HepG2 (cell line): ENCODE measurements around the gene PCDHB1. TPM values are rescaled to one million over a fixed set of nuclear protein-coding genes. Genes with fewer than 3 reads are reported as not detected.

Experiments used
- FOXK1 ChIP-seq: sonication (generic); formaldehyde crosslinking; IDR thresholded peaks from 2 replicates; pipeline ENCODE4 v1.4.0; 2020; ENCODE audit warnings: low read depth, missing genetic modification reagents, borderline replicate concordance
- GABPB1 ChIP-seq: IDR thresholded peaks from 2 replicates; pipeline ENCODE4 v1.6.1; 2016; ENCODE audit warnings: mild to moderate bottlenecking, missing genetic modification reagents, moderate library complexity, missing compliant biosample characterization
- HOXA5 ChIP-seq: sonication (generic); formaldehyde crosslinking; IDR thresholded peaks from 2 replicates; pipeline ENCODE4 v1.4.0; 2020; ENCODE audit warnings: missing genetic modification reagents
- KLF6 ChIP-seq: IDR thresholded peaks from 2 replicates; pipeline ENCODE4 v1.8.0; 2016; ENCODE audit warnings: missing biosample characterization, missing genetic modification reagents
- PAX8 ChIP-seq: sonication (generic); formaldehyde crosslinking; IDR thresholded peaks from 2 replicates; pipeline ENCODE4 v1.8.0; 2022; ENCODE audit warnings: mild to moderate bottlenecking, missing genetic modification reagents, borderline replicate concordance
- POGZ ChIP-seq: sonication (generic); formaldehyde crosslinking; IDR thresholded peaks from 2 replicates; pipeline ENCODE4 v1.4.0; 2020; ENCODE audit warnings: mild to moderate bottlenecking, missing genetic modification reagents
- RXRA ChIP-seq: sonication (generic); formaldehyde crosslinking; IDR thresholded peaks from 2 replicates; pipeline ENCODE4 v1.5.1; 2020; ENCODE audit warnings: missing genetic modification reagents
- U2AF1 ChIP-seq: fragments of 200-400 bp; formaldehyde crosslinking; optimal IDR thresholded peaks from 2 replicates; pipeline ENCODE3; 2017; ENCODE audit warnings: mild to moderate bottlenecking, low read depth, low read length
- WIZ ChIP-seq: sonication (generic); formaldehyde crosslinking; IDR thresholded peaks from 2 replicates; pipeline ENCODE4 v1.5.1; 2020; ENCODE audit warnings: mild to moderate bottlenecking, missing genetic modification reagents
- ZBTB7A ChIP-seq: sonication (generic); formaldehyde crosslinking; IDR thresholded peaks from 2 replicates; pipeline ENCODE4 v1.8.0; 2022; ENCODE audit warnings: mild to moderate bottlenecking, missing genetic modification reagents
- ZFP37 ChIP-seq: sonication (generic); formaldehyde crosslinking; IDR thresholded peaks from 2 replicates; pipeline ENCODE4 v1.4.0; 2020; ENCODE audit warnings: missing genetic modification reagents, borderline replicate concordance
- ZNF430 ChIP-seq: sonication (generic); formaldehyde crosslinking; IDR thresholded peaks from 2 replicates; pipeline ENCODE4 v1.9.0; 2021; ENCODE audit warnings: mild to moderate bottlenecking, missing genetic modification reagents
- ZNF501 ChIP-seq: sonication (generic); formaldehyde crosslinking; IDR thresholded peaks from 2 replicates; pipeline ENCODE4 v1.5.1; 2020; ENCODE audit warnings: mild to moderate bottlenecking, moderate library complexity, missing genetic modification reagents
- ZNF850 ChIP-seq: sonication (generic); formaldehyde crosslinking; conservative IDR thresholded peaks from 2 replicates; pipeline ENCODE4 v1.9.0; 2021; ENCODE audit warnings: mild to moderate bottlenecking, missing genetic modification reagents
- polyA plus RNA-seq, 8 experiments: library from polyadenylated mRNA; depleted of rRNA in 3 of 8; stranded (reverse) in 7 of 8; unstranded in 1 of 8; fragments of >200 nt; fragmentation: Illumina TruSeq in 4 of 8; extraction: Trizol in 4 of 8; gene quantifications; 2 replicates each; pipeline versions ENCODE4 v1.2.1 to v1.2.3, GENCODE V29; 2011 to 2016; ENCODE audit warnings: low read depth in 4 of 8, missing spikeins in 1 of 8, mixed read lengths in 1 of 8; ENCODE audit not compliant: insufficient read depth in 1 of 8
- total RNA-seq, 5 experiments: library from RNA; depleted of rRNA; stranded (reverse); fragments of >200 nt; fragmentation: Illumina TruSeq; extraction: Trizol; gene quantifications; 2 replicates each; pipeline ENCODE4 v1.2.3, GENCODE V29; 2016; ENCODE audit warnings: low read depth in 1 of 5
- TF ChIP-seq, protein P1 (sequence below): IDR thresholded peaks from 2 replicates; pipeline ENCODE4 v1.6.1; 2016
- TF ChIP-seq, protein P2 (sequence below): sonication (generic); formaldehyde crosslinking; IDR thresholded peaks from 2 replicates; pipeline ENCODE4 v1.4.0; 2020; ENCODE audit warnings: missing genetic modification reagents
- TF ChIP-seq, protein P3 (sequence below): sonication (generic); formaldehyde crosslinking; IDR thresholded peaks from 2 replicates; pipeline ENCODE4 v1.4.0; 2020; ENCODE audit warnings: missing genetic modification reagents
- TF ChIP-seq, protein P4 (sequence below): IDR thresholded peaks from 2 replicates; pipeline ENCODE4 v1.6.1; 2016; ENCODE audit warnings: low read depth, borderline replicate concordance
- TF ChIP-seq, protein P5 (sequence below): sonication (generic); formaldehyde crosslinking; IDR thresholded peaks from 2 replicates; pipeline ENCODE4 v1.5.0; 2020; ENCODE audit warnings: missing genetic modification reagents, mild to moderate bottlenecking, borderline replicate concordance
- TF ChIP-seq, protein P6 (sequence below): sonication (generic); formaldehyde crosslinking; IDR thresholded peaks from 2 replicates; pipeline ENCODE4 v1.8.1; 2023; ENCODE audit warnings: mild to moderate bottlenecking, missing genetic modification reagents

PCDHB1 gene
- total and polyA plus RNA-seq, 2 of the 13 experiments (the other 11 are each of a cell fraction or from before 2014, with no cell fraction given), result not detected

DNA sequence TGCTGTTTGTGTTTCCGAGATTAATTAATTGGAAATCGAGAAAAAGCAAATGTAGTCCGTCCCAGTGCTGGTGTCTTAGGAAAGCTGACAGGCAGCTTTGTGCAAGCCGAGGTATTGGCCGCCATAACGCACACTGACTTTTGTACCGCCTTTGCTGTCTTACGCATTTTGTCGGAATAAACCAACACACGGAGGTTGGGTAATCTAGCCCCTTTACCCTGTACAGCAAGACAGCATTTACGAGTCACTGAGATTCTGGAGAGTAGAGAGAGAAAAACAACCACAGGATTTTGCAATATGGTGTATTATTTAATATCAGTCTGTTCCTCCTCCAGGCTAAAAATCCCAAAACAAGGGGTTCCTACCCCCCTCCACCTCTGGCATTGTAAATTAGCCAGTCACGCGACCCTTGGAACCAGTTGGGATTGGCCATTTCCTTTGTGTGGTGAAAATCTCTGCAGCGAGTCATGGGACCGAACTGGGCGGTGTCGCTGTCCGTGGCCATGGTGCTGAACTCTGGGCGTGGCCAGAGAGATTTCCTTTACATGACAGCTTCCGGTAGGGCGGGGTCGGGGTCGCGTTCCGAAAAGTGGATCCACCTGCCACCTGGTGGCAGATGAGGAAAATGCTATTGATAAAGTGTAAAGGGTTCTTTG lies 10.3 kb upstream of the PCDHB1 start (continued):
- TF ChIP-seq, protein P1, sequence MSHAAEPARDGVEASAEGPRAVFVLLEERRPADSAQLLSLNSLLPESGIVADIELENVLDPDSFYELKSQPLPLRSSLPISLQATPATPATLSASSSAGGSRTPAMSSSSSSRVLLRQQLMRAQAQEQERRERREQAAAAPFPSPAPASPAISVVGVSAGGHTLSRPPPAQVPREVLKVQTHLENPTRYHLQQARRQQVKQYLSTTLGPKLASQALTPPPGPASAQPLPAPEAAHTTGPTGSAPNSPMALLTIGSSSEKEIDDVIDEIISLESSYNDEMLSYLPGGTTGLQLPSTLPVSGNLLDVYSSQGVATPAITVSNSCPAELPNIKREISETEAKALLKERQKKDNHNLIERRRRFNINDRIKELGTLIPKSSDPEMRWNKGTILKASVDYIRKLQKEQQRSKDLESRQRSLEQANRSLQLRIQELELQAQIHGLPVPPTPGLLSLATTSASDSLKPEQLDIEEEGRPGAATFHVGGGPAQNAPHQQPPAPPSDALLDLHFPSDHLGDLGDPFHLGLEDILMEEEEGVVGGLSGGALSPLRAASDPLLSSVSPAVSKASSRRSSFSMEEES, result peak; percentile 74; the same call in 1 of the 2 replicates
- TF ChIP-seq ZNF850 (CRISPR knock-in tag) (no peak), WIZ (CRISPR knock-in tag) (peak; percentile 87), HOXA5 (peak; percentile 84), ZNF501 (peak; percentile 43; the same call in 1 of the 2 replicates), ZBTB7A (CRISPR knock-in tag) (0 out of 2 replicates have a peak, but pooled peaks have one; percentile 59), RXRA (CRISPR knock-in tag) (0 out of 2 replicates have a peak, but pooled peaks have one; percentile 30), KLF6 (CRISPR knock-in tag) (0 out of 2 replicates have a peak, but pooled peaks have one; percentile 30), U2AF1 (no peak), GABPB1 (CRISPR knock-in tag) (peak; percentile 93), ZFP37 (CRISPR knock-in tag) (peak; percentile 73; the same call in 1 of the 2 replicates), ZNF430 (peak; percentile 66; the same call in 1 of the 2 replicates), PAX8 (CRISPR knock-in tag) (no peak), POGZ (peak; percentile 86), FOXK1 (peak; percentile 53; the same call in 1 of the 2 replicates)
- TF ChIP-seq, protein P2, sequence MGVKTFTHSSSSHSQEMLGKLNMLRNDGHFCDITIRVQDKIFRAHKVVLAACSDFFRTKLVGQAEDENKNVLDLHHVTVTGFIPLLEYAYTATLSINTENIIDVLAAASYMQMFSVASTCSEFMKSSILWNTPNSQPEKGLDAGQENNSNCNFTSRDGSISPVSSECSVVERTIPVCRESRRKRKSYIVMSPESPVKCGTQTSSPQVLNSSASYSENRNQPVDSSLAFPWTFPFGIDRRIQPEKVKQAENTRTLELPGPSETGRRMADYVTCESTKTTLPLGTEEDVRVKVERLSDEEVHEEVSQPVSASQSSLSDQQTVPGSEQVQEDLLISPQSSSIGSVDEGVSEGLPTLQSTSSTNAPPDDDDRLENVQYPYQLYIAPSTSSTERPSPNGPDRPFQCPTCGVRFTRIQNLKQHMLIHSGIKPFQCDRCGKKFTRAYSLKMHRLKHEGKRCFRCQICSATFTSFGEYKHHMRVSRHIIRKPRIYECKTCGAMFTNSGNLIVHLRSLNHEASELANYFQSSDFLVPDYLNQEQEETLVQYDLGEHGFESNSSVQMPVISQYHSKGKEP (CRISPR knock-in tag), result peak; percentile 73; the same call in 1 of the 2 replicates
- TF ChIP-seq, protein P3, sequence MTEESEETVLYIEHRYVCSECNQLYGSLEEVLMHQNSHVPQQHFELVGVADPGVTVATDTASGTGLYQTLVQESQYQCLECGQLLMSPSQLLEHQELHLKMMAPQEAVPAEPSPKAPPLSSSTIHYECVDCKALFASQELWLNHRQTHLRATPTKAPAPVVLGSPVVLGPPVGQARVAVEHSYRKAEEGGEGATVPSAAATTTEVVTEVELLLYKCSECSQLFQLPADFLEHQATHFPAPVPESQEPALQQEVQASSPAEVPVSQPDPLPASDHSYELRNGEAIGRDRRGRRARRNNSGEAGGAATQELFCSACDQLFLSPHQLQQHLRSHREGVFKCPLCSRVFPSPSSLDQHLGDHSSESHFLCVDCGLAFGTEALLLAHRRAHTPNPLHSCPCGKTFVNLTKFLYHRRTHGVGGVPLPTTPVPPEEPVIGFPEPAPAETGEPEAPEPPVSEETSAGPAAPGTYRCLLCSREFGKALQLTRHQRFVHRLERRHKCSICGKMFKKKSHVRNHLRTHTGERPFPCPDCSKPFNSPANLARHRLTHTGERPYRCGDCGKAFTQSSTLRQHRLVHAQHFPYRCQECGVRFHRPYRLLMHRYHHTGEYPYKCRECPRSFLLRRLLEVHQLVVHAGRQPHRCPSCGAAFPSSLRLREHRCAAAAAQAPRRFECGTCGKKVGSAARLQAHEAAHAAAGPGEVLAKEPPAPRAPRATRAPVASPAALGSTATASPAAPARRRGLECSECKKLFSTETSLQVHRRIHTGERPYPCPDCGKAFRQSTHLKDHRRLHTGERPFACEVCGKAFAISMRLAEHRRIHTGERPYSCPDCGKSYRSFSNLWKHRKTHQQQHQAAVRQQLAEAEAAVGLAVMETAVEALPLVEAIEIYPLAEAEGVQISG, result peak; percentile 69
- TF ChIP-seq, protein P4, sequence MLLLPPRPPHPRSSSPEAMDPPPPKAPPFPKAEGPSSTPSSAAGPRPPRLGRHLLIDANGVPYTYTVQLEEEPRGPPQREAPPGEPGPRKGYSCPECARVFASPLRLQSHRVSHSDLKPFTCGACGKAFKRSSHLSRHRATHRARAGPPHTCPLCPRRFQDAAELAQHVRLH, result no peak; the same call in 1 of the 2 replicates
- TF ChIP-seq, protein P5, sequence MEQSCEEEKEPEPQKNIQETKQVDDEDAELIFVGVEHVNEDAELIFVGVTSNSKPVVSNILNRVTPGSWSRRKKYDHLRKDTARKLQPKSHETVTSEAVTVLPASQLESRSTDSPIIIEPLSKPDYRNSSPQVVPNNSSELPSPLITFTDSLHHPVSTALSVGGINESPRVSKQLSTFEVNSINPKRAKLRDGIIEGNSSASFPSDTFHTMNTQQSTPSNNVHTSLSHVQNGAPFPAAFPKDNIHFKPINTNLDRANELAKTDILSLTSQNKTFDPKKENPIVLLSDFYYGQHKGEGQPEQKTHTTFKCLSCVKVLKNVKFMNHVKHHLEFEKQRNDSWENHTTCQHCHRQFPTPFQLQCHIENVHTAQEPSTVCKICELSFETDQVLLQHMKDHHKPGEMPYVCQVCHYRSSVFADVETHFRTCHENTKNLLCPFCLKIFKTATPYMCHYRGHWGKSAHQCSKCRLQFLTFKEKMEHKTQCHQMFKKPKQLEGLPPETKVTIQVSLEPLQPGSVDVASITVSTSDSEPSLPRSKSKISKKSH, result peak; percentile 50; the same call in 1 of the 2 replicates
- TF ChIP-seq, protein P6, sequence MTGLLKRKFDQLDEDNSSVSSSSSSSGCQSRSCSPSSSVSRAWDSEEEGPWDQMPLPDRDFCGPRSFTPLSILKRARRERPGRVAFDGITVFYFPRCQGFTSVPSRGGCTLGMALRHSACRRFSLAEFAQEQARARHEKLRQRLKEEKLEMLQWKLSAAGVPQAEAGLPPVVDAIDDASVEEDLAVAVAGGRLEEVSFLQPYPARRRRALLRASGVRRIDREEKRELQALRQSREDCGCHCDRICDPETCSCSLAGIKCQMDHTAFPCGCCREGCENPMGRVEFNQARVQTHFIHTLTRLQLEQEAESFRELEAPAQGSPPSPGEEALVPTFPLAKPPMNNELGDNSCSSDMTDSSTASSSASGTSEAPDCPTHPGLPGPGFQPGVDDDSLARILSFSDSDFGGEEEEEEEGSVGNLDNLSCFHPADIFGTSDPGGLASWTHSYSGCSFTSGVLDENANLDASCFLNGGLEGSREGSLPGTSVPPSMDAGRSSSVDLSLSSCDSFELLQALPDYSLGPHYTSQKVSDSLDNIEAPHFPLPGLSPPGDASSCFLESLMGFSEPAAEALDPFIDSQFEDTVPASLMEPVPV, result no peak
